ENCODE data around the gene STEAP1B. TPM values are rescaled to one million over a fixed set of nuclear protein-coding genes. Genes with fewer than 3 reads are reported as not detected.

The STEAP1B gene
- polyA plus RNA-seq, 1 of the 3 experiments (the other 2 are of a cell fraction), result 14.7 TPM

DNA sequence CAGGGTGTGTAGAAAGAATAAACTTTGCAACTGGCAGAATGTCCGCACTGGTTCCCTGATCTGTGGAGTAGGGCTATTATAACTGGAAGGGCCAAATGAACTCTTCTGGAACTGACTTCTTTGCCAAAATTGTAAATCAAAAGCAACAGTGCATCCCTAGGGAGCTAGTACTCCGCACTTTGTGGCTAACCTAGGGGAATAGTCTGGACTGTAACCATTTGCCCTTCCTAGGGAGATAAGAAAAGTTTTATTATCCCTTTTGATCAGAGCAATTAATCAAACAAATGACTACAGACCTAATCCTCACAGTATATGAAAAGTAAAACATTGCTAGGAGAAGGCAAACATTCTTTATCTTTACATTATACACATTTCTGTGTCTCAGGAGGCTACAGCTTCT, 45.5 kb upstream of the STEAP1B start:
- Histone ChIP-seq H3K9me2 (no peaks in the 10 kb centered on the region), H3K27me3 (ENCODE audit: insufficient read depth) (peaks cover 84% of the 10 kb centered on the region), H4K20me1 (ENCODE audit: insufficient read depth) (no peaks in the 10 kb centered on the region), H3K36me3 (replicated peaks in 1 of 2; ENCODE audit: control insufficient read depth in 1 of 2, insufficient read depth in 2 of 2, low read length in 1 of 2) (no peaks in the 10 kb centered on the region), H3K27ac (ENCODE audit: low read depth in 2 of 2, low read length in 1 of 2) (no peak overlapping the region), H3K4me3 (ENCODE audit: low read depth in 2 of 2, low read length in 1 of 2) (no peak overlapping the region), H3K4me1 (ENCODE audit: control insufficient read depth in 1 of 2, insufficient read depth in 2 of 2, low read depth in 1 of 2, low read length in 1 of 2) (peaks cover 0 to 3% of the 10 kb centered on the region in 2 experiments; a peak in 1 of 4 replicates), H3F3A (replicated peaks; ENCODE audit: insufficient read depth) (no peaks in the 10 kb centered on the region), H2AFZ (ENCODE audit: low read depth) (no peak overlapping the region), H3K79me2 (ENCODE audit: insufficient read depth) (no peaks in the 10 kb centered on the region), H3K9ac (no peak overlapping the region), H3K4me2 (no peak overlapping the region), H3K9me3 (no peaks in the 10 kb centered on the region)
- WGBS (ENCODE audit: low lambda C conversion rate), result 4% methylated on average over 2 of the region's 2 CpGs
- DNase-seq, result no peak
- ChIA-PET POLR2A (no interaction called here), CTCF (interaction anchor here (3.5 kb wide), 1 partner anchor 14 kb away, joined by 25 read pairs; no protein-coding TSS in a partner anchor)
- TF ChIP-seq SMC3 (IDR thresholded peaks at IDR 0.05; ENCODE audit: low read depth, low read length) (no peak), SIN3A (IDR thresholded peaks at IDR 0.05; ENCODE audit: borderline replicate concordance, low read depth, low read length) (no peak), NFIC (IDR thresholded peaks at IDR 0.05; ENCODE audit: borderline replicate concordance) (no peak), NRF1 (IDR thresholded peaks at IDR 0.05; ENCODE audit: low read depth, low read length) (no peak), FOSL2 (IDR thresholded peaks at IDR 0.05; ENCODE audit: borderline replicate concordance, low read depth) (no peak), RCOR1 (IDR thresholded peaks at IDR 0.05; ENCODE audit: low read length) (no peak), PBX3 (IDR thresholded peaks at IDR 0.05) (no peak), TAF1 (IDR thresholded peaks at IDR 0.05; ENCODE audit: borderline replicate concordance, low read depth, low read length) (no peak), EZH2phosphoT487 (IDR thresholded peaks at IDR 0.05; ENCODE audit: borderline replicate concordance, low read depth) (no peak)
- TF ChIP-seq, protein P1, sequence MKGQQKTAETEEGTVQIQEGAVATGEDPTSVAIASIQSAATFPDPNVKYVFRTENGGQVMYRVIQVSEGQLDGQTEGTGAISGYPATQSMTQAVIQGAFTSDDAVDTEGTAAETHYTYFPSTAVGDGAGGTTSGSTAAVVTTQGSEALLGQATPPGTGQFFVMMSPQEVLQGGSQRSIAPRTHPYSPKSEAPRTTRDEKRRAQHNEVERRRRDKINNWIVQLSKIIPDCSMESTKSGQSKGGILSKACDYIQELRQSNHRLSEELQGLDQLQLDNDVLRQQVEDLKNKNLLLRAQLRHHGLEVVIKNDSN (IDR thresholded peaks at IDR 0.05; ENCODE audit: borderline replicate concordance, low read depth), result no peak
- TF ChIP-seq, protein P2, sequence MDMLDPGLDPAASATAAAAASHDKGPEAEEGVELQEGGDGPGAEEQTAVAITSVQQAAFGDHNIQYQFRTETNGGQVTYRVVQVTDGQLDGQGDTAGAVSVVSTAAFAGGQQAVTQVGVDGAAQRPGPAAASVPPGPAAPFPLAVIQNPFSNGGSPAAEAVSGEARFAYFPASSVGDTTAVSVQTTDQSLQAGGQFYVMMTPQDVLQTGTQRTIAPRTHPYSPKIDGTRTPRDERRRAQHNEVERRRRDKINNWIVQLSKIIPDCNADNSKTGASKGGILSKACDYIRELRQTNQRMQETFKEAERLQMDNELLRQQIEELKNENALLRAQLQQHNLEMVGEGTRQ (IDR thresholded peaks at IDR 0.05; ENCODE audit: borderline replicate concordance, low read depth, low read length), result no peak
- TF ChIP-seq, protein P3, sequence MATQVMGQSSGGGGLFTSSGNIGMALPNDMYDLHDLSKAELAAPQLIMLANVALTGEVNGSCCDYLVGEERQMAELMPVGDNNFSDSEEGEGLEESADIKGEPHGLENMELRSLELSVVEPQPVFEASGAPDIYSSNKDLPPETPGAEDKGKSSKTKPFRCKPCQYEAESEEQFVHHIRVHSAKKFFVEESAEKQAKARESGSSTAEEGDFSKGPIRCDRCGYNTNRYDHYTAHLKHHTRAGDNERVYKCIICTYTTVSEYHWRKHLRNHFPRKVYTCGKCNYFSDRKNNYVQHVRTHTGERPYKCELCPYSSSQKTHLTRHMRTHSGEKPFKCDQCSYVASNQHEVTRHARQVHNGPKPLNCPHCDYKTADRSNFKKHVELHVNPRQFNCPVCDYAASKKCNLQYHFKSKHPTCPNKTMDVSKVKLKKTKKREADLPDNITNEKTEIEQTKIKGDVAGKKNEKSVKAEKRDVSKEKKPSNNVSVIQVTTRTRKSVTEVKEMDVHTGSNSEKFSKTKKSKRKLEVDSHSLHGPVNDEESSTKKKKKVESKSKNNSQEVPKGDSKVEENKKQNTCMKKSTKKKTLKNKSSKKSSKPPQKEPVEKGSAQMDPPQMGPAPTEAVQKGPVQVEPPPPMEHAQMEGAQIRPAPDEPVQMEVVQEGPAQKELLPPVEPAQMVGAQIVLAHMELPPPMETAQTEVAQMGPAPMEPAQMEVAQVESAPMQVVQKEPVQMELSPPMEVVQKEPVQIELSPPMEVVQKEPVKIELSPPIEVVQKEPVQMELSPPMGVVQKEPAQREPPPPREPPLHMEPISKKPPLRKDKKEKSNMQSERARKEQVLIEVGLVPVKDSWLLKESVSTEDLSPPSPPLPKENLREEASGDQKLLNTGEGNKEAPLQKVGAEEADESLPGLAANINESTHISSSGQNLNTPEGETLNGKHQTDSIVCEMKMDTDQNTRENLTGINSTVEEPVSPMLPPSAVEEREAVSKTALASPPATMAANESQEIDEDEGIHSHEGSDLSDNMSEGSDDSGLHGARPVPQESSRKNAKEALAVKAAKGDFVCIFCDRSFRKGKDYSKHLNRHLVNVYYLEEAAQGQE (IDR thresholded peaks at IDR 0.05; ENCODE audit: low read depth, low read length), result no peak
- TF ChIP-seq, protein P4, sequence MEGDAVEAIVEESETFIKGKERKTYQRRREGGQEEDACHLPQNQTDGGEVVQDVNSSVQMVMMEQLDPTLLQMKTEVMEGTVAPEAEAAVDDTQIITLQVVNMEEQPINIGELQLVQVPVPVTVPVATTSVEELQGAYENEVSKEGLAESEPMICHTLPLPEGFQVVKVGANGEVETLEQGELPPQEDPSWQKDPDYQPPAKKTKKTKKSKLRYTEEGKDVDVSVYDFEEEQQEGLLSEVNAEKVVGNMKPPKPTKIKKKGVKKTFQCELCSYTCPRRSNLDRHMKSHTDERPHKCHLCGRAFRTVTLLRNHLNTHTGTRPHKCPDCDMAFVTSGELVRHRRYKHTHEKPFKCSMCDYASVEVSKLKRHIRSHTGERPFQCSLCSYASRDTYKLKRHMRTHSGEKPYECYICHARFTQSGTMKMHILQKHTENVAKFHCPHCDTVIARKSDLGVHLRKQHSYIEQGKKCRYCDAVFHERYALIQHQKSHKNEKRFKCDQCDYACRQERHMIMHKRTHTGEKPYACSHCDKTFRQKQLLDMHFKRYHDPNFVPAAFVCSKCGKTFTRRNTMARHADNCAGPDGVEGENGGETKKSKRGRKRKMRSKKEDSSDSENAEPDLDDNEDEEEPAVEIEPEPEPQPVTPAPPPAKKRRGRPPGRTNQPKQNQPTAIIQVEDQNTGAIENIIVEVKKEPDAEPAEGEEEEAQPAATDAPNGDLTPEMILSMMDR (IDR thresholded peaks at IDR 0.05), result no peak
